Mesenteric fat pad (tissue), 1 donor: ENCODE results near the gene CLDN8. TPM values are rescaled to one million over a fixed set of nuclear protein-coding genes. Genes with fewer than 3 reads are reported as not detected.

ENCODE experiments used
- DNase-seq: peaks from one replicate; pipeline ENCODE4 v3.0.0-alpha.2; 2020; ENCODE audit warnings: low spot score
- total RNA-seq: library from RNA; stranded (reverse); fragmentation: NEBNext Ultra II Directional; extraction: Animal tissue kit (Norgen Biotek cat#: 25700); gene quantifications from one replicate; pipeline ENCODE4 v1.2.1, GENCODE V29; 2021
- donor health status: DM: yes; HTN: yes; CAD: no.

The CLDN8 gene
- total RNA-seq, 1 donor from 2014 or later, result not detected

DNA sequence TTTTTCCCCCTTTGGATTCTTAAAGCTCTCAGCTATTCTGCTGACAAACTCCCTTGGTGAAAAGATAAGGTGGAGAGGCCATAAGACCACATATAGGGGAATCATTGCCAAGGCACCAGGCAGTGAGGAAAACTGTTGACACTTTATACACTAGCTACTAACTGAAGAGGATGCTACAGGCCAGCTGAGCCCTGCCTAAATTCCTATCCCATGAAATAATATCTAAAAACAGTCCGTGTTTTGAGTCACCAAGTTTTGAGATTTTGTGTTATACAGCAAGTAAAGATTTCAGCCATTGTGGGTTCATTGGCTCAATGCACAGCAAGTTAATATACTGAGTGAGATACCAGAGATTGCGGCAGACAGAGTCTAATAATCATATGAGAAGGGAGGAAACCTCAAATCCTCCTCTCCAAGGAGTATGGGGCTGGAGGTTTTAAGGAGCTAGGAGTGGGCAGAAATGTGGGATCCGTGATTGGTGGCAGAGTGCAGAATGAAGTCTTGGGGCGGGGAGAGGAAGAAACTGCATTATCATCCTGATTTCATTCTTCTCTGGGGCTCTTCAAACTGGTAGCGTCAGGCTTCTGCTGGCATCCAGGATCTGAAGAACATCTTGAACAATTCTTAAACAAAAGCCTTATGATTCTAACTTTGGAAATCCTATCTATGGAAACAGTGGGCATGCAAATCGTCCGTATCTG, 9.2 kb downstream of the CLDN8 start:
- DNase-seq, result no peak

DNA sequence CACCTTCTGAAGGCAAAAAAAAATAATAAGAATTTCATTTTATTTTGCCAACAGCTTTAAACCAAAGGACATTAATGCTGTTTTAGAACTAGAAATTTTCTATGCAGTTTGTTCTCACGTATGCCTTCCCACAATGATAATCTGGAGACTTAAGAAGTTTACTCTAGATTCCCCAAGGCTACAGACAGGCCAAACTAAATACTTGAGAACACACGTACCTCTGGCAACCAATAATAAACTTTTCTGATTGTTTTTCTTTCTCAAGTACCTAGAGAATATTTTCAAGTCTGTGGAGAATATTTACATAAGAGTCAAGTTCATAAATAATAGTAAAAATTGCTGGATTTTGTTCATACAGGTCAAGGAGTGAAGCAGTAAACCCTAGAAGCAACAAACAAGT, 15.9 kb downstream of the CLDN8 start:
- DNase-seq, result no peak

- DNase-seq, result no peak
These were observed 21.1 kb downstream of the CLDN8 start for GRCh38 chr21:30194701-30195299.

GRCh38 chr21:30193201-30193600, 22.7 kb downstream of the CLDN8 start:
- no peak for DNase-seq

DNA sequence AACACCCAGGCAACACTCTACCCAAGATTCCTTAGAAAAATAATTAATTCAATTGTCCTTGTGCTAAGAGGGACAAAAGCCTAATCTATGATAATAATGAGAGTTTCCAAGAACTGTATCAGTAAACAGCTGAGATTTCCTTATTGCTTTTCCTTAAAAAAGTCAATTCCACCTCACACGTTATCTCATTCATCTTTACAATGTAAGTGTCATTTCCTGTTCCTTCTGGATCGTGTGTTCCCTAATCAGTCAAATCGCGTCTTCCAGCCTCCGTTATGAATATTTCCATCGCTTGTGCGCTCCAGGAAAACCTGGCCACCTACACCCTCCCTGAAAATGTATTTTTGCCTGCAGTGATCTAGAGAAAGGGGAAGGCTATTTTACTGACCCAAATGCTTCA, 25.3 kb downstream of the CLDN8 start:
- DNase-seq, result no peak

DNA sequence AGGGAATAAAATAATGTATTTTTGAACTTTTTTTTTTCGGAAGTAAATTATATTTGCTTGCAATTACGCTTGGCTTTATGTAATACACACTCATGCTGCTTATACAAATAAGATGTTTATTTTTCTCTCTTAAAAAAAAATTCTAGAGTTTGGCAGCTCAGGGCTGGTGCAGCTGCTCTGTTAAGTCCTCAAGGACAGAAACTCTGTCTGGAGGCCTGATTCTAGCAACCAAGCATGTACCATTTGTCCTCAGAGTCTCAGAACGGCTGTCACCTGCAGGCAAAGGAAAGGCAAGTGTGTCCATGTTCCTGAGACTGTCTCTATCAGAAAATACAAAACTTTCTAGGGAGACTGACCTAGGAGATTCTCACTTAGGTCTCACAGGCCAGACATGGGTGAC, 26.1 kb downstream of the CLDN8 start:
- DNase-seq, result no peak

DNA sequence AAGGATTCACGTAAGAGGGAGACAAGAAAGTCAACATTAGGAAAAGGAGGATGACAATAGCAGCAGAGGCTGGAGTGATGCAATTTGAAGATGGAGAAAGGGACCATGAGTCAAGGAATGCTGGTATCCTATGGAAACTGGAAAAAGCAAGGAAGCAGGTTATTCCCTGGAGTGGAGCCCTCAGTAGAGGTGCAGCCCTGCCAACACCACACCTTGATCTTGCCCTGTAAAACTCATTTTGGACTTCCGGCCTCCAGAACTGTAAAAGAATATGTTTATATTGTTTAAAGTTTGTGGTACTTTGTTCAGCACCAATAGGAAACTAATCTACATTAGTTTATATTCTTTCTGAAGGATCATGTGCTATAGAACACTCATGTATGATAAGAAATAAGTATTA, 29.7 kb downstream of the CLDN8 start:
- DNase-seq, result no peak

DNA sequence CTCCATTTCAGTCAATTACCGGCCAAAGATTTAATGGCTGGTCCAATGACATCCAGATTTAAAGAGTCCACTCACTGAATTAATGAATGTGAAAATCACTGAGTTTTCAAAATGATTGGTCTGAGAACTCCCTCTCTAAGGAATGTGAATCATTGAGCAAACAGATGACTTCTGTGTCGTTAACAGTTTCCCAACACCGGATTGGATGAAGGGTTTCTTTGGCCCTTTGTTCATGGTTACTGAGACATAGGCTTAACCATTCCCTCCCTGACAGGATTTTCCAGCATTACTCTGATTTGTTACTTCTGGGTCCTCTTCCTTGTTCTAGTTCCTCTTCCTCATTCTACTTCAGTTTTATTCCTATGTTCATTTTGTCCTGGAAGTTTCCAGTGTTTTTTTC, 47.8 kb downstream of the CLDN8 start:
- no peak for DNase-seq

GRCh38 chr21:30166705-30167104, 49.2 kb downstream of the CLDN8 start, which contains the start of gene CLDN17:
Gene CLDN17, minus strand, starts transcription at chr21:30166805. Its CDS starts 188 bp downstream, at chr21:30166617.
- no peak for DNase-seq

- DNase-seq, result no peak
These were observed 49.7 kb downstream of the CLDN8 start for GRCh38 chr21:30166171-30166570.

GRCh38 chr21:30164796-30165195, 51.1 kb downstream of the CLDN8 start:
- DNase-seq, result no peak

Other genes with a start within 250 kb of the CLDN8 start
- not detected for gene CLDN17, start 49.3 kb downstream of the CLDN8 start, total RNA-seq
- gene KRTAP24-1, start 66.9 kb upstream of the CLDN8 start, total RNA-seq, result not detected
- not detected for gene KRTAP25-1, start 73.4 kb upstream of the CLDN8 start, total RNA-seq
- not detected for gene KRTAP26-1, start 104.2 kb upstream of the CLDN8 start, total RNA-seq
- not detected for gene KRTAP27-1, start 121.6 kb upstream of the CLDN8 start, total RNA-seq
- gene KRTAP23-1, start 132.5 kb upstream of the CLDN8 start, total RNA-seq, result not detected
- gene KRTAP13-2, start 156.2 kb upstream of the CLDN8 start, total RNA-seq, result not detected
- gene KRTAP13-1, start 179.9 kb upstream of the CLDN8 start, total RNA-seq, result not detected
- not detected for gene KRTAP13-3, start 209.8 kb upstream of the CLDN8 start, total RNA-seq
- not detected for gene KRTAP13-4, start 214.1 kb upstream of the CLDN8 start, total RNA-seq
- not detected for gene KRTAP15-1, start 224.2 kb upstream of the CLDN8 start, total RNA-seq